HG02610 (cell line): Measurements from ENCODE around the gene WFDC1.

Experiments used
- ATAC-seq: cut with Tn5 transposase; IDR thresholded peaks from one replicate; pipeline ENCODE4 v1.9.1; 2021; ENCODE audit warnings: mild to moderate bottlenecking, moderate library complexity; ENCODE audit not compliant: unreplicated experiment

Gene WFDC1

DNA sequence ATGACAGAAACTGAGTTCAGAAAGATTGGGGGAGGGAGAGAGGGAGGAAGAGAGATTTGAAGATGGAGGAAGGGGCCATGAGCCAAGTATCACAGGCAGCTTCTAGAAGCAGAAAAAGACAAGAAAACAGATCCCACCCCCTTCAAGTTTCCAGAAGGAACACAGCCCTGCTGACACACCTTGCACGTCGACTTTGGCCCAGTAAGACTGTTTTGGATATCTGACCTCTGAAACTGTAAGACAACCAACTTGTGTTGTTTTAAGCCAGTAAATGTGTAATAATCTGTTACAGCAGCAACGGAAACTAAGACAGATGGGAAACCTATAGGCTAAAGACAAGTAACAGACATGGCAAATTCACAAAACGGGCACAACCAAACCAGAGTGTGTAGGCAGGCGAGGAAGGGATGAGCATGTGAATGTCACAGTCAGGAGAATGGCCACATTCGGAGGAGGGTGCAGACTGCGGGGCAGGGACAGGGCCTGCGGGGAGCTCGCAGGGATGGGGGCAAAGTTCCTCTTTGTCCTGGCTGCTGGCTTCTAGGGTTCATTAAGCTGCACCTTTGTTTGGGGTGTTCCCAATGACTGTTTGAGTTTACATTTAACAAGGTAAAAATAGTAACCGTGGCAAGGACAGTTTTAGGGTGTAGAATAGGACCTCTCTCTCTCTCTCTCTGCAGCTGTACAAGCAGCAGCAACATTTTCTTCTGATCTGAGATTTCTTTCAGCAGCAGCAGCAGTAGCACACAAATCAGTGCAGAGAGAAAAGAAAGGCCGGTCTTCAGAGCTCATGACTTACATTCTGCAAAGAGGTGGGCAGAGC, 55.4 kb downstream of the WFDC1 start:
- ATAC-seq, result no peak

DNA sequence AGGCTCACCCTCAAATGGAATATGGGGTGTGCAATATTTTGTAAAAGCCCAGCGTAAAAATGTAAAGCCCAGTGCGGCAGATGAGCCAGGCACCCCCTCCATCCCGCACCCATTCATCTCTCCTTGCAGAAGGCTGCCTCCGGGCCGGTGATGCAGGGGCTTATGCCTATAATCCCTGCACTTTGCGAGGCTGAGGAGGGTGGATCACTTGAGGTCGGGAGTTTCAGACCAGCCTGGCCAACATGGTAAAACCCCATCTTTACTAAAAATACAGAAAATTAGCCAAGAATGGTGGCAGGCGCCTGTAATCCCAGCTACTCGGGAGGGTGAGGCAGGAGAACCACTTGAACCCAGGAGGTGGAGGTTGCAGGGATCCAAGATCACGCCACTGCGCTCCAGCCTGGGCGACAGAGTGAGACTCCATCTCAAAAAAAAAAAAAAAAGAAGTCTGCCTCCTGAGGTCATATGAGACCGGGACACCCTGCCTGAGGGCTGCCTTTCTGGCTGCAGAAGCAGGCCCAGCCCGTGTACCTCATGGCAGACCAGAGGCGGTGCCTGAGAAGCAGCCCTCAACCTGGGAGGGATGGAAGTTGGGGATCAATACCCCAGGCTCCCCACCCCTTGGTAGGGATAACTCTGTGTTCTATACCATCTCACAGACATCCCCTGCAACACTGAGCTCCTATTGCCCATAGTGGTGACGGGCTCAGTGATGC, 56.2 kb downstream of the WFDC1 start:
- ATAC-seq, result no peak

DNA sequence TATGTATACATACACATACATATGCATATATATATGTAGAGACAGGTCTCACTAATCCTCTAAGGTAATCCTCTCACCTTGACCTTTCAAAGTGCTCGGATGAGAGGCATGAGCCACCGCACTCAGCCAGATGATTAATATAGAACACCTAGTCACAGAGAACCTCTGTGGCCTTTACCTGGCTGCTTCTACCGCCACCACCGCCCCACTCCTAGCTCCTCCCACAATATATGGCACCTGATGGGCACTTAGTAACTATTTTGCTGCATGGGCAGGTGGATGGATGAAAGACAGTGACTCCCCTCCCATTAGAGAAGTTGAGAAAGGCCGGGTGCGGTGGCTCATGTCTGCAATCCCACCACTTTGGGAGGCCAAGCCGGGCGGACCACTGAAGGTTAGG, 57.0 kb downstream of the WFDC1 start:
- no peak for ATAC-seq

DNA sequence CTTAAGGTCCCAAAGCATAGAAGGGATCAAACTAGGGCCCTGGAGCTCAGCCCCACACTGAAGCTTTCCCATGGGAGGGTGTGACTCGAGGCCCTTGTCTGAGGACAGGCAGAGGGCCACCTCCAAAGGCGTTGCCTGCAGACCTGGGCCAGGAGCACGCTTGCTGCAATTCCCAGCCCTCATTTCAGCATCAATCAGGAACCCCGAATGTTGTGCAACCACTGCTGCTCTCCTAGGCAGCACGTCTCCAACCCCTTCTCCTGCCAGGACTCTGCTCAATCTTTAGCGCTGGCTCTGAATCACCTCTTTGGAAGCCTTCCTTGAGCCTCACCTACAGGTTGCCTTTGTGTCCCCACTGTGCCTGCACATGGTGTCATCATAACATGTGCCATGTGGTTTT, 59.6 kb downstream of the WFDC1 start:
- ATAC-seq, result no peak

DNA sequence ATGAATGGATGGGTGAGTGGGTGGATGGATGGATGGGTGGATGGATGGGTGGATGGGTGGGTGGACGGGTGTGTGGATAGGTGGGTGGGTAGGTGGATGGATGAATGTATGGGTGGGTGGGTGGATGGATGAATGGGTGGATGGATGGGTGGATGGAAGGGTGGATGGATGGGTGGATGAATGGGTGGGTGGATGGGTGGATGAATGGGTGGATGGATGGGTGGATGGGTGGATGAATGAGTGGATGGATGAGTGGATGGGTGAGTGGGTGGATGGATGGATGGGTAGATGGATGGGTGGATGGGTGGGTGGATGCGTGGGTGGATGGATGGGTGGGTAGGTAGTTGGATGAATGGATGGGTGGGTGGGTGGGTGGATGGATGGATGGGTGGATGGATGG, 60.5 kb downstream of the WFDC1 start:
- ATAC-seq, result no peak

DNA sequence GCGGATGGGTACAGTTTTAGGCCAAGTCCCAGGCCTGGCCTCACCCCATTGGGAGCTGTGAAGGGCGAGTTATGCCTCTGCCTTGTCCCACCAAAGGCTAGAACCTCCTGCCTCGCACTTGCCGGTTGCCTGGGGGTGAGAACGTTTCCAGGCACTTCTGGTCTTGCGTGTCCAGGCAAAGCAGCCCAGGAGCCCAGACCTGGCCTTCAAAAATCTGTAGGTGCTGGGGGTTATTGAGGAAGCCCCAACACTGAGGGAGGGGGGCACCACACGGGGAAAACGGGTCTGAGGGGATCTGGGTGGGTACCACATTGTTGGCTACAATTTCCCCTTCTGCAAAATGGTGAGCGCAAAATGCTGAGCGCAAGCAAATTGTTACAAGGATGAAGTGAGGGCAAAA, 61.5 kb downstream of the WFDC1 start:
- no peak for ATAC-seq

DNA sequence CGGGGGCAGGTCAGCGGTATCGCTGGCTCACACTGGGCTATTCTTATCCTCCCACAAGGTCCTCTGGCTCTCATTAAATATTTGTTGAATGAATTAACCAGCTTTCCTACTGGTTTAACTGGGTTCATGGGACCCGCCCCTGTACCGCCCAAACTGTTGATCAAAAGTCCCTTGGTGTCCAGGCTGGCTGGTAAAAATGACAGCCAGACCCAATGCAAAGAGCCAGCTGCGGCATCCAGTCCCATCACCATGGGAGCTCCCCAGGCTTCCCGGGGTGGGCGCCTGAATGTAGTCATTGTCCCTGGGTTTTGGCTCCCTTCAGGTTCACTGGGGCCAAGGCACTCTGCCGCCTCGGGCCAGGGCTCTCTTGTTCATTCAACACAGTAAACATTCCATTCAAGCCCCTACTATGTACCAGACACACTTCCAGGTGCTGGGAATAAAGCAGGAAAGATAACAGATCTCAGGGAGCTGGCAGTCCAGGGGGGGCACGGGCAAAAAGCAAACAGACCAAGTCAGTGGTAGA, 62.0 kb downstream of the WFDC1 start:
- ATAC-seq, result no peak

DNA sequence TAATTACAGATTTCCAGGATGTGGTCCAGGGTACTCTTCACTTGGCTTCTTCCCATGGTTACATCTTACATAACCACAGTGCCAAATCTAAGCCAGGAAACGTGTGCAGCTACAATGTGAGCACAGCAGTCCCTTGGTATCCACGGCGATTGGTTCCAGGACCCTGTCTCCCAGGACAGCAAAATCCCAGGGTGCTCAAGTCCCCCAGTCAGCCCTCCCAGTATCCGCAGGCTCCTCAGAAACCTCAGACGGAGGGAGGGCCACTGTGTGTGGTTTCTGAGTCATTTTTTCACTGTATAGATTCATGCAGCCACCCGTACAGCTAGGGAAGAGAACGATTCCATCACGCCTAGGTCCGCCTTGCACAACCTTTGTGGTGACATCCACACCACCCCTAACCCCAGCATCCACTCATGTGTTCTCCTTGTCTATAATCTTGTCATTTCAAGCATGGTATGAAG, 62.5 kb downstream of the WFDC1 start:
- ATAC-seq, result no peak

DNA sequence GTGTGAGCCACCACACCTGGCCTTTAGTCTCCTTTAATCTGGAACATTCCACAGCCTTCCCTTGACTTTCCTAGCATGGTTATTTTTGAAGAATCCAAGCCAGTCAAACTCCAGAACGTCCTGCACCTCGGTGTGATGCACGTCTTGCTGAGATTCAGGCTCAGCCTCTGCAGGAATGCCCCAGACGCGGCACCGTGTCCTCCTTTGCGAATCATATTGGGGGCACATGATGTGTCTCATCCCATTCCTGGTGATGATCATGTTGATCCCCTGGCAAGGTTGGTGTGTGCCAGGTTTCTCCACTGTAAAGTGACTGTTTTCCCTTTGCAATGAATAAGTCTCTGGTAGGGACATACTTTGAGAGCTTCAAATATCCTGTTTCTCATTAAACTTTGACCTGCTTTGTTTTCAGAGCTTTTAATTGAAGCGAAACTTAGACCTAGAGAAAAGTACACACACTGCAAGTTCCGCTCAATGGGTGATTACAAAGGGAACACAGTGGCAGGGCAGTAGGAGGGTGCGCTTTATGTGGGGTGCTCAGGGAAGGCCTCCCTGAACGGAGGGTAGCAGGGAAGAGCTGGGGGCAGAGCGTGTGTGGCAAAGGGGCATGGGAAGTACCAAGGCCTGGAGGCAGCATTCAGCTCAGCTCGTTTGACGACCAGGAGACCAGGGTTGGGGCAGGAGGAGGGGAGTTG, 64.1 kb downstream of the WFDC1 start:
- no peak for ATAC-seq

DNA sequence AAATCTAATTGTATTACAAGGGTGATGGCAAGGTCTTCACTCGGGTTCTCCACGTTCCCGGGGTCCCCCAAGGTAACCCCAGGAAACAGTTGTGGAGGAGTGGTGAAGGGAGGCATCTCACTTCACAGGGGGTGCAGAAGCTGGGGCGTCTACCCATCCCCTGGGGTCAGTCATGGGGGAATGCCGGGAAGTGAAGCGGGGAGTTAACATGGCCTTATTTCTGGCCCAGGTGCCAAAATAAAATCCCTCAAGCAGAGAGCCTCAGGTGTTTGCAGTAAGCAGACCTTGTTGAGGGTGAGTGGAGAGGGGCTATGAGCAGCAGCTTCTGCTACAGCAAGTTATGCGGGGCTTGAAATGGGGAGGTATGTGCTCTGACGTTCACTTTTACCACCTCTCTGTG, 64.6 kb downstream of the WFDC1 start:
- no peak for ATAC-seq

DNA sequence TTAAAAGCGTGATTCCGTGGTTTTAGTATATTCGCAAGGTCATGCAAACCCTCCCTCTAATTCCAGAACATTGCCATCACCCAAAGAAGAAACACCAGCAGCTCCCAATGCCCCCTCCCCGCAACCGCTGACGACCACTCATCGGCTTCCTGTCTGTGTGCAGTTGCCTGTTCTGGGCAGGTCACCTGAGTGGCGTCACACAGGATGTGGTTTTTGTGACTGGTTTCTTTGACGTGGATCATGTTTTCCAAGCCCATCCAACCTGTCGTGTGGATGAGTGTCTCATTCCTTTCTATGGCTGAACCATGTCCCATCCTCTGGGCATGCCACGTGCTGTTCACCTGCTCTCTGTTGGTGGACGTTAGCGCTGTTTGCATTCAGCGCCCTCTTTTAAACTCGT, 65.5 kb downstream of the WFDC1 start:
- ATAC-seq, result no peak

DNA sequence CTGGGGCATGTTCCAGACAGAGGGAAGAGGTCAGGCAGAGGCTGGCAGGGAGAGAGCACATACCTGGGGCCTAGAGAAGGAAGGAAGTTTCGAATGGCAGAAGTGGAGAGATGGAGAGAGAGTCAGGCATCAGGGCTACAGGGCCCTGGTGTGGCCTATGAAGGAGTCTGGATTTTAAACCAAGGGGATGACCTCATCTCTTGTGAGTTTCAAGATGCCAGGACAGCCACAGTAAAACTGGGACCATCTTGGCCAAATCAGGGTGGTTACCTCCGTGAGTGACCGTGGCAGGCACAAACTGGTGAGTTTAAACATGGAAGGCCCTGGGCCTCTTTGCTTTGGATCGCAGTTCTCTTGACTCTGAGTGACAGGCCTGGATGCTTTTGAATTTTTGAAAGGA, 66.1 kb downstream of the WFDC1 start:
- no peak for ATAC-seq

DNA sequence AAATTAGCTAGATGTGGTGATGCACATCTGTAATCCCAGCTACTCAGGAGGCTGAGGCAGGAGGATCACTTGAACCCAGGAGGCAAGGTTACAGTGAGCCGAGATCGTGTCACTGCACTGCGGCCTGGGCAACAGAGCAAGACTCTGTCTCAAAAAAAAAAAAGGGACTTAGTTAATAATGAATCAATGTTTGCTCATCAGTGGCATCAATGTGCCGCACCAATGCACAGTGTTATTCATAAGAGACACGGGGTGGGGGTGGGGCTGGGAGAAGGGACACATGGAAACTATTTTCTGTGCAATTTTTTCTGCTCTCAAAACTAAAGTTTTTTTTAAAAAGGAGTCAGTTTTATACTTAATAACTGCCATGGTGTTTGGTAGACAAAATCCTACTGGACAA, 66.9 kb downstream of the WFDC1 start:
- ATAC-seq, result no peak

DNA sequence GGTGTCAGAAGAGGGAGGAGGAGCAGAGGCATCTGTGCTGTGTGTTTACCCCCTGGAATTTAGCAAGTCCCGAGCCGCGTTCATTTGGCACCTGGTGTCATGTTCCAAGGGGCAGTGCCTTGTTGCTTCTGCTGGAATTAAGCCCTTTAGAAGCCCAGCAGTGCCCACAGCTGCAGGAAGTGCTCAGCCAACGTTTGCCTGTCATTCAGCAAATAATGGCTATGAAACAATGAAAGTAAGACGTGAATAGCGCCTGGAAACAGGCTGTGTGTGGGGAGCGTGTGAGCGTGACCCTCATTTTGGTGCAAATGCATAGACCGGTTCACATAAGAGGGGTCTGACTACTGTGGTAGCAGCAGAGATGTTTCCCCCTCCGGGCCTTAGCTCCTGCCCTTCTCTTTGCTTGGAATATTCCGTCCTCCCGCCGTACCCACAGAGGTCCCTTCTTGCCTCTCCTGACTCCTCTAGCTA, 67.8 kb downstream of the WFDC1 start:
- ATAC-seq, result no peak

DNA sequence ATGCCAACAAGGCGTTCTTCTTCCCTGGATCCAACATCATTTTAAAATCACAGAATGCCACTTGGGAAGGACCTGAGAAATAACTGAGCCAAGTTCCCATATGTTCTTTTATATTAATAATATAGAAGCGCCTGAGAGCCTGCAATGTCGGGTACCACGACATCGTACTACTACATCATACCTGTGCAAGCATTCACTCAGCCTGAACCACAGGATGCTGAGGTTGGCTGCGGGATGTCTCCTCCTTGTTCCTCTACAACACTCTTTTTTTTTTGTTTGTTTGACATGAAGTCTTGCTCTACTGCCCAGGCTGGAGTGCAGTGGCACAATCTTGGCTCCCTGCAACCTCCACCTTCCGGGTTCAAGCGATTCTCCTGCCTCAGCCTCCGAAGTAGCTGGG, 71.5 kb downstream of the WFDC1 start:
- ATAC-seq, result no peak

DNA sequence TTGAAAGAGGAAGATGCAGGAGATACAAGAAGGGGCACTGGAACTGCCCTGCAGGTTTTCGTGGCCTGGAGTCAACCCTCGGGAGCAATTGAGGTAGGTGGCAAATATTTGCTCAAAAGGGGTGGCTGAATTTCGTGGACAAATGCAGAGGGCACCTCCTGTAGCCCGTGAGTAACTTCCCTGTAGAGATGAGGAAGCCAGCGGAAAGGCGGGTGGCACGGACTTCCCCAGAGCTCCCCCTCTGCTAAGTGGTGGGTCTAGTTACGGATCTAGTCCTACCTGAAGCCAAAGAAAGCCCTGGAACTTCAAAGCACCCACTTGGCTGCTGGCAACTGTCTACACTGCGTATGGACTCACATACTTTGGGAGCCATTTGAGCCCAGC, 72.6 kb downstream of the WFDC1 start:
- no peak for ATAC-seq

DNA sequence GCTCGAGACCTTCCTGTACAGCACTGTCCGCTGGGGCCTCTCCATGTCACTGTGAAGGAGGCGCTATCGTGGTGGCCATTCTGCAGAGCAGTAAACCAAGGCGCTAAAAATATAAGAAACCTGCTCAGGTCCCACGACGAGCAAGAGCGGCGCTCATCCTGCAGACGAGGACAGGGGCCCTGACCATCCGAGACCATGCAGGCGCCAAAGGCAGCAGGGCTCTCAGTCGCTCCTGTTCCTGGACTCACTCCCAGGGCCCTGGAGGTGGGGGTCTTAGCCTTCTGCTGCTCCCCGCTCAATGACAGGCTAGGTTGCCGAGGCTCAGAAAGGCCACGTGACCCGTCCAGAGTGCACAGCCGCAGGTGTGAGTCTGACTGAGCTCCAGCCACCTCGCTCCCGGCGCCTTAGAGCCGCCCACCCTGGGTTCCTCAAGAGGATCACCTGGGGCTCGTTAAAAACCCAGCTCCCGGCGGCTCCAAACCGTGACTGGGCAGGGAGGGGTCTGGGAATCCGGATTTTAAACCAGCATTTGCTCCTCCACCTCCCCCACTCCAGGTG, 73.2 kb downstream of the WFDC1 start:
- no peak for ATAC-seq

DNA sequence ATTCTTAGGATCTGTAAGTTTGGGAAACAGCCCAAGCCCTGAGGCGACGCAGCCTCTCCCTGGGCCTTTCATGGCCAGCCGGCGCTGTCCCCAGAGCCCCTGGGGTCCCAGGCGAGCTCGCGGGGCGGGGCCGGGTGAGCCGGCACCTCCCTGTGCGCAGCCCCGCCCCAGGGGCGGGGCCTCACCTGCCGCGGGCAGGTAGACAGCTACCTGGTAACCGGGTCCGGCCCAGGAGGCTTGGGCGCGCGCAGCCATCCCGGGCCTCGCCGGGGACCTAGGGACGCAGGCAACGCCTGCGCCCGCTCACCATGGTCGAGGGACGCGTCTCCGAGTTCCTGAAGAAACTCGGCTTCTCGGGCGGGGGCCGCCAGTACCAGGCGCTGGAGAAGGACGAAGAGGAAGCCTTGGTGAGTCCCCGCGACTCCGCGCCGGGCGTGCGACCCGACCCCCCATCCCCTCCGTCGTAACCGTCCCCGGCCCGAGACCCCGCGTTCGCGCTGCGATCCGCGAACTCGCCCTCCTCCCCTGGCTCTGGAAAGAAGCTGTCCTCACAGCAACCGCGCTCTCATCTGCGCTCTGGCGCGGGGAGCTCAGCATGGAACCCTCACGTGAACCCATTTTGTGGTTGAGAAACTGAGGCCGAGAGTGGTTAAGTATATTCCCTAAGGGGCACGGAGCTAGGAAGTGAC, 73.8 kb downstream of the WFDC1 start, which contains the start of gene ATP2C2:
Gene ATP2C2, plus strand, starts transcription at position 231 of the 689 bp plus-strand sequence. Its CDS starts 78 bp downstream, at position 309.
- ATAC-seq, result no peak

DNA sequence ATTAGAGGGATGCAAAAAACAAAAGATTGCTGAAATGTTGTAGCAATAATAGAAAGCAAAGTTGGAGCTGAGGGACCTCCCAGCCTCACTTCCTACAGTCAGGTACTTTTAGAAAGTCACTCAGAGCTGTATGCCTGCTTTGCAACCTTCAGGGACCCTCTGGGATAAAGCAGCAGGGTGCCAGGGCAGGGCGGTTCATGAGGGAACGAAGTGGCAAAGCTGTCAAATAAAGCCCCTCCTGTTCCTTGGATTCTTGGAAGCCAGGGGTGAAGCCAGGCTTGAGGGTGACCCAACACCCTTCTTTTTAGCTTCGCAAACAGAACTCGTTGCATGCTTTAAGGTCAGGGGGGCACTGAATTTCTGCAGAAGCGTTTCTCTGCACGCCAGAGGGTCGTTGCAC, 74.4 kb downstream of the WFDC1 start:
- no peak for ATAC-seq

DNA sequence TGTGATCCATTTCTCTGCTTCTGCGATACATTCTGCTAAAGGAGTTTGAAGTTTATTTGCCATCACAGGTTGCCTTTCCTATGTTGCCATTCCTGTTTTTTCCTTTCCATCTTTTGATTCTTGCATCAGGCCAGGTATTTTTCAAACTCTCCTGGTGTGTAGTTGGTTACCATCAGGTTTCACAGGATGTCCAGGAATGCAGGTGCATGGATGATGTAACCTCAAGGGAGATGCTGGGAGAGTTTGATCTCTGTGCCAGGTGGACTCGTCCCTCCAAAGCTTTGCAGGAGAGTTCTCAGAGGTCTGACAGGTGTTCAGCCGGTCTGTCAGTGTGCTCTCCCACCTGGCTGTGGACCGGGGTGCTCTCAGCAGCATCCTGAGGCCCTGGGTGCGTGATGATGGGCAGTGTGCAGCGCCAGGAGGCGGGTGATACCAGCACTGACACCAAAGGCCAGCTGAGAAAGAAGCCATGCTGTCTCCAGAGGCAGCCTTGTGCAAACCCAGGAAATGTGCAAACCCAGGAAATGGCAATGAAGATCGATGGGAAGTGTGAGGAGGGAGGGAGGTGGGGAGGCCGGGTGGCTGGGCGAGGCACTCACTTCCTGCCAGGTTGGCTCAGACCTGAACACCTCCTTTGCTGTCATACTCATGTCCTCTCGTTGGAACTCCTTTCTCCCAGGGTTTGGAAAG, 75.4 kb downstream of the WFDC1 start:
- no peak for ATAC-seq
